HepG2 (cell line): ENCODE results near the gene SMDT1. TPM values are rescaled to one million over a fixed set of nuclear protein-coding genes. Genes with fewer than 3 reads are reported as not detected.
"Not testable (repeated sequence)": the region's sequence is repeated elsewhere in the genome, so short reads cannot be mapped to it uniquely, and the experiment has no call there.

Source experiments
- ATAC-seq: fragments of 200-7000 bp; cut with Tn5 transposase; 3 replicates; pipeline ENCODE4 v1.9.1; 2020; ENCODE audit warnings: mild to moderate bottlenecking, moderate library complexity
- BruUV-seq: library from RNA; stranded (reverse); fragments of 400-500 nt; replicated peaks from 2 replicates; lab custom pipeline; 2021; lab: Mats Ljungman, UMichigan
- CTCF ChIA-PET: fragments of 300-600 bp; formaldehyde crosslinking; extraction: SDS; loops from one replicate; lab custom pipeline; 2021; ENCODE audit warnings: low total read pairs, inconsistent platforms, low intra/inter-chr PET ratio; lab: Yijun Ruan, JAX
- POLR2A ChIA-PET: fragments of 350-600 bp; sonication (Branson Sonifier 250); formaldehyde crosslinking; loops from one replicate; lab custom pipeline; 2020; ENCODE audit warnings: antibody characterized with exemption, inconsistent platforms; lab: Yijun Ruan, JAX
- DNase-seq: peaks from one replicate; pipeline ENCODE4 v3.0.0-alpha.2; 2015; ENCODE audit warnings: low spot score
- FAIRE-seq: peaks from 3 replicates; lab custom pipeline; 2011; peaks lifted over from hg19 to GRCh38; lab: Jason Lieb, UNC
- H2AFZ ChIP-seq: one replicate; pipeline ENCODE4 v1.6.1; 2011; ENCODE audit warnings: low read length, inconsistent platforms
- H3K27ac ChIP-seq: fragments of 300-600 bp; 3 replicates; pipeline ENCODE4 v1.8.0; 2011; ENCODE audit warnings: mixed run types, mild to moderate bottlenecking, mixed read lengths, low read length, inconsistent platforms; ENCODE audit not compliant: insufficient read depth; ENCODE audit errors: extremely low read length
- H3K27me3 ChIP-seq, 2 experiments: fragments of 200-600 bp in 1 of 2; 2 replicates in 1 of 2; 3 replicates in 1 of 2; pipeline versions ENCODE4 v1.6.0 to v1.8.0; 2011; ENCODE audit warnings: low read length in 2 of 2, mild to moderate bottlenecking in 2 of 2, moderate library complexity in 2 of 2, inconsistent platforms in 1 of 2; ENCODE audit not compliant: insufficient read depth in 2 of 2, control insufficient read depth in 1 of 2
- H3K36me3 ChIP-seq, 2 experiments: fragments of 200-600 bp in 1 of 2; replicated peaks in 1 of 2; 2 replicates in 1 of 2; 3 replicates in 1 of 2; pipeline versions ENCODE4 v1.5.1 to v1.8.0; 2011; ENCODE audit warnings: low read length in 2 of 2, inconsistent platforms in 1 of 2; ENCODE audit not compliant: insufficient read depth in 2 of 2, control insufficient read depth in 1 of 2
- H3K4me1 ChIP-seq: 2 replicates; pipeline ENCODE4 v1.5.1; 2012; ENCODE audit warnings: low read length, inconsistent platforms; ENCODE audit not compliant: insufficient read depth
- H3K4me2 ChIP-seq: 2 replicates; pipeline ENCODE4 v1.6.0; 2011; ENCODE audit warnings: low read depth, low read length, inconsistent platforms
- H3K4me3 ChIP-seq, 3 experiments: fragments of 200-600 bp in 1 of 3; sonication (generic), shearing (Covaris generic) in 1 of 3; replicated peaks in 1 of 3; 2 replicates each; pipeline ENCODE4 v1.5.1; 2011 to 2016; ENCODE audit warnings: low read length in 3 of 3, inconsistent platforms in 2 of 3, low read depth in 2 of 3, mild to moderate bottlenecking in 2 of 3, control low read depth in 1 of 3, mixed read lengths in 1 of 3; ENCODE audit not compliant: insufficient read depth in 1 of 3
- H3K79me2 ChIP-seq: one replicate; pipeline ENCODE4 v1.6.1; 2011; ENCODE audit warnings: low read length, inconsistent platforms; ENCODE audit not compliant: insufficient read depth
- H3K9ac ChIP-seq: 2 replicates; pipeline ENCODE4 v1.6.0; 2011; ENCODE audit warnings: mild to moderate bottlenecking, low read depth, low read length, inconsistent platforms; ENCODE audit not compliant: insufficient read depth
- H3K9me3 ChIP-seq: 2 replicates; pipeline ENCODE4 v1.5.1; 2012; ENCODE audit warnings: mild to moderate bottlenecking, low read length
- H4K20me1 ChIP-seq: 2 replicates; pipeline ENCODE4 v1.6.0; 2011; ENCODE audit warnings: inconsistent platforms, mild to moderate bottlenecking, low read length, moderate library complexity; ENCODE audit not compliant: insufficient read depth
- CTCF ChIP-seq: sonication (generic); formaldehyde crosslinking; IDR thresholded peaks from 2 replicates; pipeline ENCODE4 v1.5.0; 2020; ENCODE audit warnings: mild to moderate bottlenecking, missing genetic modification reagents, moderate library complexity
- NFATC3 ChIP-seq: sonication (generic); formaldehyde crosslinking; IDR thresholded peaks from 2 replicates; pipeline ENCODE4 v1.5.1; 2020; ENCODE audit warnings: mild to moderate bottlenecking, missing genetic modification reagents
- RAD21 ChIP-seq: fragments of 450-650 bp; formaldehyde crosslinking; IDR thresholded peaks from 2 replicates; pipeline ENCODE4 v1.5.0; 2020; ENCODE audit warnings: mild to moderate bottlenecking
- SKIL ChIP-seq: sonication (generic); formaldehyde crosslinking; IDR thresholded peaks from 2 replicates; pipeline ENCODE4 v1.8.0; 2022; ENCODE audit warnings: missing genetic modification reagents, mild to moderate bottlenecking, moderate library complexity, borderline replicate concordance
- SMC3 ChIP-seq: IDR thresholded peaks from 2 replicates; pipeline ENCODE4 v1.6.1; 2011; ENCODE audit warnings: low read length, improper control_type of control experiment
- STAG1 ChIP-seq: sonication (generic); formaldehyde crosslinking; IDR thresholded peaks from 2 replicates; pipeline ENCODE4 v1.4.0; 2020; ENCODE audit warnings: missing genetic modification reagents
- ZNF777 ChIP-seq: sonication (generic); formaldehyde crosslinking; IDR thresholded peaks from 2 replicates; pipeline ENCODE4 v1.4.0; 2020; ENCODE audit warnings: missing genetic modification reagents
- WGBS: methylation state at CpG from one replicate; pipeline ENCODE4 v1.1.6; 2017; ENCODE audit warnings: low lambda C conversion rate; 5-methylcytosine and 5-hydroxymethylcytosine counted together
- in situ Hi-C: cut with HindIII; loops from 2 replicates; pipeline ENCODE4 v1.10.0; 2017; ENCODE audit warnings: low pct_unique_long_range_greater_than_20kb; ENCODE audit not compliant: extremely low pct_ligation_motif_present
- intact Hi-C: fragments of 100-400 bp; cut with micrococcal nuclease; formaldehyde crosslinking; loops from one replicate; pipeline ENCODE4 v1.10.0; 2022; ENCODE audit not compliant: unreplicated experiment
- polyA plus RNA-seq, 8 experiments: library from polyadenylated mRNA; depleted of rRNA in 3 of 8; stranded (reverse) in 7 of 8; unstranded in 1 of 8; fragments of >200 nt; fragmentation: Illumina TruSeq in 4 of 8; extraction: Trizol in 4 of 8; gene quantifications; 2 replicates each; pipeline versions ENCODE4 v1.2.1 to v1.2.3, GENCODE V29; 2011 to 2016; ENCODE audit warnings: low read depth in 4 of 8, missing spikeins in 1 of 8, mixed read lengths in 1 of 8; ENCODE audit not compliant: insufficient read depth in 1 of 8
- total RNA-seq, 5 experiments: library from RNA; depleted of rRNA; stranded (reverse); fragments of >200 nt; fragmentation: Illumina TruSeq; extraction: Trizol; gene quantifications; 2 replicates each; pipeline ENCODE4 v1.2.3, GENCODE V29; 2016; ENCODE audit warnings: low read depth in 1 of 5

SMDT1 gene
- total and polyA plus RNA-seq, 2 of the 13 experiments (the other 11 are each of a cell fraction or from before 2014, with no cell fraction given) = 8.3 to 26.6 TPM

- in situ Hi-C loops (loop anchor here (5.0 kb wide), 1 partner anchor 147 kb away; the partner anchor contains the start of gene SEPTIN3), intact Hi-C loops (loop anchor here (1.0 to 10.0 kb wide), 3 partner anchors 148 to 420 kb away; partner anchors contain the start of genes MEI1 and SMIM45)
- Histone ChIP-seq H3K27ac (no peak overlapping the region), H3K79me2 (no peaks in the 10 kb centered on the region), H3K9ac (no peak overlapping the region), H3K4me1 (peaks cover 10% of the 10 kb centered on the region), H3K4me3 (no peak overlapping the region), H3K27me3 (no peaks in the 10 kb centered on the region), H2AFZ (no peak overlapping the region), H4K20me1 (no peaks in the 10 kb centered on the region), H3K36me3 (no peaks in the 10 kb centered on the region), H3K4me2 (no peak overlapping the region), H3K9me3 (peaks cover 10% of the 10 kb centered on the region; the same call in 1 of the 2 replicates)
- DNase-seq (peak; percentile 54), ATAC-seq (peak; percentile 70), FAIRE-seq (no peak)
- TF ChIP-seq SMC3 = peak; percentile 64; the same call in 1 of the 2 replicates
- TF ChIP-seq SKIL (CRISPR knock-in tag) = no peak
- TF ChIP-seq STAG1 = peak; percentile 73
- no peak for TF ChIP-seq ZNF777 (CRISPR knock-in tag)
- no peak for TF ChIP-seq NFATC3 (CRISPR knock-in tag)
- TF ChIP-seq RAD21 (CRISPR knock-in tag) = peak; percentile 56
- TF ChIP-seq CTCF = peak; percentile 62
- ChIA-PET CTCF (interaction anchor here (0.8 to 3.9 kb wide), 6 partner anchors 20 to 323 kb away, joined by 3 to 35 read pairs (median 8); partner anchors contain the start of gene NDUFA6), POLR2A (no interaction called here)
- BruUV-seq = no TSS peak
- 45% methylated on average over 7 of the region's 7 CpGs for WGBS
Measured at GRCh38 chr22:42114721-42115120, 35.2 kb downstream of the SMDT1 start.

- H3K9me3 ChIP-seq, FAIRE-seq, H3K4me2 ChIP-seq, BruUV-seq, H3K79me2 ChIP-seq, in situ Hi-C loops, H3K9ac ChIP-seq, H4K20me1 ChIP-seq, H3K36me3 ChIP-seq, DNase-seq, H2AFZ ChIP-seq, ATAC-seq, H3K27me3 ChIP-seq, POLR2A ChIA-PET, H3K4me3 ChIP-seq, H3K27ac ChIP-seq: not testable (repeated sequence)
- intact Hi-C loops = loop anchor here (10.0 kb wide), 1 partner anchor 421 kb away; the partner anchor contains the start of gene MEI1
- WGBS = 66% methylated on average over 6 of the region's 6 CpGs
- peaks cover 12% of the 10 kb centered on the region for H3K4me1 ChIP-seq
- CTCF ChIA-PET = interaction anchor here (1.3 to 3.9 kb wide), 4 partner anchors 25 to 164 kb away, joined by 5 to 35 read pairs (median 13); partner anchors contain the start of gene NDUFA6
Measured at GRCh38 chr22:42115420-42115830, 35.9 kb downstream of the SMDT1 start.
